HepG2 (cell line): Measurements from ENCODE around the gene TDRD10. TPM values are rescaled to one million over a fixed set of nuclear protein-coding genes. Genes with fewer than 3 reads are reported as not detected.

Experiments
- ARNTL ChIP-seq: sonication (generic); formaldehyde crosslinking; IDR thresholded peaks from 2 replicates; pipeline ENCODE4 v1.4.0; 2020; ENCODE audit warnings: mild to moderate bottlenecking, missing genetic modification reagents
- ATF5 ChIP-seq: sonication (generic); formaldehyde crosslinking; IDR thresholded peaks from 2 replicates; pipeline ENCODE4 v1.4.0; 2020; ENCODE audit warnings: mild to moderate bottlenecking, low read depth, missing genetic modification reagents
- CHD4 ChIP-seq: fragments of 200-600 bp; sonication (generic); IDR thresholded peaks from 2 replicates; pipeline ENCODE4 v1.7.0; 2017; ENCODE audit warnings: mild to moderate bottlenecking, low read length, borderline replicate concordance
- KAT8 ChIP-seq: IDR thresholded peaks from 2 replicates; pipeline ENCODE4 v1.6.1; 2016; ENCODE audit warnings: missing genetic modification reagents, missing compliant biosample characterization
- KLF16 ChIP-seq, 2 experiments: sonication (generic) in 1 of 2; formaldehyde crosslinking in 1 of 2; IDR thresholded peaks; 2 replicates each; pipeline versions ENCODE4 v1.6.1 to v1.8.0; 2016 to 2023; ENCODE audit warnings: missing genetic modification reagents in 2 of 2, missing compliant biosample characterization in 1 of 2
- MEIS1 ChIP-seq: sonication (generic); formaldehyde crosslinking; IDR thresholded peaks from 2 replicates; pipeline ENCODE4 v1.9.0; 2021; ENCODE audit warnings: mild to moderate bottlenecking, missing genetic modification reagents, moderate library complexity, borderline replicate concordance
- NAIF1 ChIP-seq: sonication (generic); formaldehyde crosslinking; IDR thresholded peaks from 2 replicates; pipeline ENCODE4 v1.5.0; 2020; ENCODE audit warnings: mild to moderate bottlenecking, missing genetic modification reagents, borderline replicate concordance
- NFATC3 ChIP-seq: sonication (generic); formaldehyde crosslinking; IDR thresholded peaks from 2 replicates; pipeline ENCODE4 v1.5.1; 2020; ENCODE audit warnings: mild to moderate bottlenecking, missing genetic modification reagents
- NFYB ChIP-seq: sonication (generic); formaldehyde crosslinking; IDR thresholded peaks from 2 replicates; pipeline ENCODE4 v1.4.0; 2020; ENCODE audit warnings: missing genetic modification reagents
- NR2F2 ChIP-seq: IDR thresholded peaks from 2 replicates; pipeline ENCODE4 v1.6.1; 2012; ENCODE audit warnings: low read depth, inconsistent platforms, borderline replicate concordance
- NR2F6 ChIP-seq, 2 experiments: IDR thresholded peaks; 2 replicates each; pipeline ENCODE4 v1.6.1; 2016; ENCODE audit warnings: antibody characterized with exemption in 1 of 2, mild to moderate bottlenecking in 1 of 2
- SIN3B ChIP-seq: fragments of 150-350 bp; IDR thresholded peaks from 2 replicates; pipeline ENCODE4 v1.6.1; 2014; ENCODE audit warnings: low read length
- SOX5 ChIP-seq: IDR thresholded peaks from 2 replicates; pipeline ENCODE4 v1.6.1; 2016; ENCODE audit warnings: borderline replicate concordance
- SRF ChIP-seq: IDR thresholded peaks from 2 replicates; pipeline ENCODE4 v1.6.1; 2011; ENCODE audit warnings: mild to moderate bottlenecking, low read depth, low read length, moderate library complexity
- TFAP4 ChIP-seq: sonication (generic); IDR thresholded peaks from 2 replicates; pipeline ENCODE4 v1.6.1; 2016; ENCODE audit warnings: low read depth, borderline replicate concordance
- TOPORS ChIP-seq: sonication (generic); formaldehyde crosslinking; IDR thresholded peaks from 2 replicates; pipeline ENCODE4 v1.8.0; 2023; ENCODE audit warnings: mild to moderate bottlenecking, missing genetic modification reagents
- ZNF121 ChIP-seq: sonication (generic); formaldehyde crosslinking; IDR thresholded peaks from 2 replicates; pipeline ENCODE4 v1.5.0; 2020; ENCODE audit warnings: mild to moderate bottlenecking, missing genetic modification reagents
- ZNF337 ChIP-seq: sonication (generic); formaldehyde crosslinking; IDR thresholded peaks from 2 replicates; pipeline ENCODE4 v1.5.1; 2020; ENCODE audit warnings: missing genetic modification reagents, low read depth, mild to moderate bottlenecking, borderline replicate concordance
- ZNF484 ChIP-seq: sonication (generic); formaldehyde crosslinking; IDR thresholded peaks from 2 replicates; pipeline ENCODE4 v1.5.1; 2020; ENCODE audit warnings: mild to moderate bottlenecking, low read depth, missing genetic modification reagents, borderline replicate concordance
- ZNF687 ChIP-seq: sonication (generic); formaldehyde crosslinking; IDR thresholded peaks from 2 replicates; pipeline ENCODE4 v1.5.1; 2020; ENCODE audit warnings: mild to moderate bottlenecking, missing genetic modification reagents, moderate library complexity
- ZNF709 ChIP-seq: sonication (generic); formaldehyde crosslinking; IDR thresholded peaks from 2 replicates; pipeline ENCODE4 v1.5.0; 2020; ENCODE audit warnings: mild to moderate bottlenecking, missing genetic modification reagents
- ZNF713 ChIP-seq: sonication (generic); formaldehyde crosslinking; IDR thresholded peaks from 2 replicates; pipeline ENCODE4 v1.4.0; 2020; ENCODE audit warnings: mild to moderate bottlenecking, missing genetic modification reagents
- ZNF790 ChIP-seq: sonication (generic); formaldehyde crosslinking; IDR thresholded peaks from 2 replicates; pipeline ENCODE4 v1.8.0; 2022; ENCODE audit warnings: missing genetic modification reagents, mild to moderate bottlenecking, borderline replicate concordance
- polyA plus RNA-seq, 8 experiments: library from polyadenylated mRNA; depleted of rRNA in 3 of 8; stranded (reverse) in 7 of 8; unstranded in 1 of 8; fragments of >200 nt; fragmentation: Illumina TruSeq in 4 of 8; extraction: Trizol in 4 of 8; gene quantifications; 2 replicates each; pipeline versions ENCODE4 v1.2.1 to v1.2.3, GENCODE V29; 2011 to 2016; ENCODE audit warnings: low read depth in 4 of 8, missing spikeins in 1 of 8, mixed read lengths in 1 of 8; ENCODE audit not compliant: insufficient read depth in 1 of 8
- total RNA-seq, 5 experiments: library from RNA; depleted of rRNA; stranded (reverse); fragments of >200 nt; fragmentation: Illumina TruSeq; extraction: Trizol; gene quantifications; 2 replicates each; pipeline ENCODE4 v1.2.3, GENCODE V29; 2016; ENCODE audit warnings: low read depth in 1 of 5

The TDRD10 gene
- total and polyA plus RNA-seq, 2 of the 13 experiments (the other 11 are each of a cell fraction or from before 2014, with no cell fraction given) = not detected

- TF ChIP-seq ZNF709 = peak; percentile 99
- peak; percentile 67; the same call in 1 of the 2 replicates for TF ChIP-seq NFATC3 (CRISPR knock-in tag)
- TF ChIP-seq SIN3B = no peak
- TF ChIP-seq ZNF713 = peak; percentile 92; the same call in 1 of the 2 replicates
- 0 out of 2 replicates have a peak, but pooled peaks have one; percentile 13 for TF ChIP-seq NR2F6 (IDR thresholded peaks at IDR 0.05)
- TF ChIP-seq NR2F6 (CRISPR knock-in tag; IDR thresholded peaks at IDR 0.05) = peak; percentile 78
- TF ChIP-seq NAIF1 (CRISPR knock-in tag) = peak; percentile 97
- TF ChIP-seq ZNF687 = peak; percentile 99
- TF ChIP-seq KAT8 (CRISPR knock-in tag) = peak; percentile 78; the same call in 1 of the 2 replicates
- TF ChIP-seq TFAP4 = peak; percentile 48; the same call in 1 of the 2 replicates
- TF ChIP-seq KLF16 (CRISPR knock-in tag; IDR thresholded peaks at IDR 0.05) = peak; percentile 52 to 69; a peak in 2 of 4 replicates
- peak; percentile 72 for TF ChIP-seq SOX5
- TF ChIP-seq ZNF121 = peak; percentile 66
- TF ChIP-seq MEIS1 (CRISPR knock-in tag) = peak; percentile 91
- TF ChIP-seq ARNTL (CRISPR knock-in tag) = peak; percentile 99
- no peak; the same call in 1 of the 2 replicates for TF ChIP-seq ZNF484 (CRISPR knock-in tag)
- peak; percentile 94 for TF ChIP-seq TOPORS (CRISPR knock-in tag)
- TF ChIP-seq NR2F2 = no peak
- TF ChIP-seq SRF = no peak
- peak; percentile 94; the same call in 1 of the 2 replicates for TF ChIP-seq CHD4
- TF ChIP-seq ZNF790 (CRISPR knock-in tag) = peak; percentile 94
- peak; percentile 94; the same call in 1 of the 2 replicates for TF ChIP-seq ATF5 (CRISPR knock-in tag)
- TF ChIP-seq ZNF337 (CRISPR knock-in tag) = no peak
- peak; percentile 57 for TF ChIP-seq NFYB (CRISPR knock-in tag)
Observed at GRCh38 chr1:154558720-154559465, 56.9 kb downstream of the TDRD10 start (continued).
